NCI-H1694 treated with DMSO at 0.1 percent for 48 hours (cell line): ENCODE data around the gene ACYP1.
A peak's percentile ranks its signal among the peaks of the same experiment; 100 is the strongest.

Experiments used
- DNase-seq: peaks from one replicate; lab custom pipeline; 2025; lab: John Stamatoyannopoulos, UW

The ACYP1 gene

DNA sequence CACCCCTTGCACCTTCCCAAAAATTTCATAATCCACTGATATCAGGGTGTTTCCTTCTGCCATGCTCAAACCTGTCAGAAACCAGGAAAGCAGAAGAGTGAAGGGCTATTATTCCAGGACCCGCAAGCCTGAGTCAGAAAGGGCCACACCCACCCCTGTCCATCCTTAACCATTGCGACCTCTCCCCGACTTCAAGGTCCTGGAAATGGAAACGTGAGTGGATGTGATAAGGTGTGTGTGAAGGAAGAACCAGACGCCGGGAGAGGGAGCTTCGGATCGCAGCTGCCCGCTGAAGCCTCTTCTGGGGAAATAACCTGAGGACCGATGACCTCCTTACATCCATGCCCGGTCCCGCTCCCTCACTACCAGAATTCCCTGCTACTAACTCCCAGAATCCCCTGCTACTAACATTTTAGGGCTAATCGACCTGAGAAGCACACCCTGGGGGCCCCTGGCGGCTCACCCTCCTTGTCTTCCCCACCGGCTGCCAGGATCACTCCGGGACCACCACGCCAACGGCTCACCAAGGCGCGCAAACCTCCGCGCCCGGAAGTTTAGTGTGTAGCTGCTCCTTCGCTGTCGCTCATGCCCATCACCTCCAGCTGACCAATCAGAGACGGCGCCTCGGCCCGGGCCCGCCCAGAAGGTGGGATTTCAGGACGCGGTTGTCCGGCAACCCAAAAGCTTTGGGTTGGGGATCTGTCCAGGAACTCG is at the start of gene ACYP1:
Gene ACYP1, minus strand, starts transcription at position 534 of the 714 bp plus-strand sequence. Its CDS starts 471 bp downstream, at position 63.
- DNase-seq = peak; percentile 97

DNA sequence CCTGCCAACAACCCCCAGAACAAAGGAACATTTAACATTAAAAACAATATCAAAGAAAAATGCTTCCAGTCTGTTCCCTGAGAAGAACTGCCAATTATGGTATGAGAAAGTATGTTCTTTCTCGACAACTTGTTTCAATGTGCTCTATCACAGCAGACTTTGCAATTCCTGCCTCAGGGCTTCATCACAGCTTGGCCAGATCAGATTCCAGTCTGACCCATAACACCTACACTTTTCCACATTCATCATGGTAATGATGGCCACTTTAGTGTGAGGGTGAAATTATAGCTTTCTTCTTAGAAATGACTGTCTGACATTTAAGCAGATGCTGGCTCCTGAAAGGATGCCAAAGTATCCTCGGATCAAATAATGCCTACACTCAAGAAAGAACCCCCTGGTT is 46.1 kb upstream of the ACYP1 start:
- DNase-seq = no peak

DNA sequence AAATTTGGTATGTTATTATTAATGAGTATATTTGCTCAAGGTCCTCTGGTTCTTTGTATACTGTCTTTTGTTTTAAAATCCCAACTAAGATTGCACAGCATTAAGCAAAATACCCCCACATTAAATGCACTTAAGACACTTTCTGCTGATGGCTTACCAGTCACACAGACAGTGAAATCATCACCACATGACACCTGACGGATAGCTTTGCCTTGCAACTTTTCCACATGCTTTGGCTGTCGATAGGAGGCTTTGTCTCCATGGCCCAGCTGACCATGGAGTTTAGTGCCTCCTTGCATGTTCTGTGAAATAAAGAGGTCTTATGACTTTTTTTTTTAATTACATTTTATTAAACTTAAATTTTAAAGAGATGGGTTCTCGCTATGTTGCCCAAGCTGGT is 43.4 kb upstream of the ACYP1 start:
- no peak for DNase-seq

GRCh38 chr14:75101491-75101890 is 37.7 kb upstream of the ACYP1 start:
- no peak for DNase-seq

- no peak for DNase-seq
Measured at GRCh38 chr14:75098682-75099081, 34.9 kb upstream of the ACYP1 start.

DNA sequence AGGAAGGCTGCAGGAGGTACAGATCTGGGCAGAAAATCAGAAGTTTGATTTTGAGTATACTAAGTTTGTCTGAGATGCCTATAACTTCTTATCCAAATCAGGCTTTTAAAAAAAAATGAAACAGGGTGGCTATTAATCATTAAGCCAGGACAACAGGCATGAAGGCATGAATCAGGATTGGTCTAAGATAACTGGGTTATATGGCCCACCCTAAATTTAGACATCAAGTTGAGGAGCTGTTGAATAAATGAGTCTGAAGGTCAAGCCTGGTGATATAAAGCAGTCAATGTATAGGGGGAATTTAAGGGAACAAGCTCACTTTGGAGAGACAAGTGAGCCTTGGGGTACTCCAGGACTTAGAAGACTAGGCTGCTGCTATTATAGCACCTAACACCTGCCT is 34.4 kb upstream of the ACYP1 start:
- no peak for DNase-seq

GRCh38 chr14:75096959-75097358 is 33.1 kb upstream of the ACYP1 start:
- no peak for DNase-seq

DNA sequence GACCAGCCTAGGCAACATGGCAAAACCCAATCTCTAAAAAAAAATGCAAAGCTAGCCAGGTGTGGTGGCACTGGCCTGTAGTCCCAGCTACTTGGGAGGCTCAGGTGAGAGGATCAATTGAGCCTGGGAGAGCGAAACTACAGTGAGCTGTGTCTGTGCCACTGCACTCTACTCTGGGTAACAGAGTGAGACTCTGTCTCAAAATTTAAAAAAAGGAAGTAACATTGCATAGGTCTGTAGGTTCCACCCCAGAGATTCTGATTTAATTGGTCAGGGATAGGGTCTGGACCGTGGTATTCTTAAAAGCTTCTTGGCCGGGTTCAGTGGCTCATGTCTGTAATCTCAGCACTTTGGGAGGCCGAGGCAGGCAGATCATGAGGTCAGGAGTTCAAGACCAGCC is 31.9 kb upstream of the ACYP1 start:
- DNase-seq = no peak

- no peak for DNase-seq
Measured at GRCh38 chr14:75094896-75095295, 31.1 kb upstream of the ACYP1 start.

DNA sequence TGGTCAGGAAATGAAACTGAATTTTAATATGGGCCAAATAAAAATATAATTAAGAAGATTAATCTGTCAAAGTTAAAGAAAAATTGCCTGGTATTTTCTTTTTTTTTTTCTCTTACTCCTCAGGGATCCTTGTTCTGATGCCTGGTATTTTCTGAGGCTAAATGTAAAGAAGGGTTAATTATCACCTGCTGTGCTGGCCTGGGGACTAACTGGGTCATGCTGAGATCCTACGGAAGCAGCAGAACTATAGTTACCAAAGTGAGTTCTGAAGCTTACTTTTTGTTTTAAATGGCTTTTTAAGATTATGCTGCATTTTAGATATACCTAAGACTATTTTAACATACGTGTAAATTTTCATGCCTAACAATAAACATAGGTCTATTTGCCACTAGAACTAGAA is 28.9 kb upstream of the ACYP1 start:
- no peak for DNase-seq

DNA sequence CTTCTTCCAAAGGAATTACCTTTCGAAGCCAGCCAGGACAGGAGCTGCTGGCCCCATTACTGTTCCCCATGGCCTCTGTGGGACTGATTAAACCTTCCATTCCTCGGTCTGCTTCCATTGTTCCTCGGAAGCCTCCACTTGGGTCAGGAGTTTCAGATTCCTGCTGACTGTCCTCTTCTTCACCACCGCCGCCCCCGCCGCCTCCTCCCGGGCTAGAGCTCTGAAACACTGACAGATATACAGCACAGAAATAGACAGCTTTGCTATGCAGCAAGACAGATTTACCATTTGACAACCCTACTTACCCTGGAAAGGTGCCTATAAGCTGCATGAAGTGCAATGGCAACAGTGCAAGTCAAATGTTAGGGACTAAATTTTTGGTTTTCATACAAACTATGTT is 27.4 kb upstream of the ACYP1 start:
- DNase-seq = no peak

- no peak for DNase-seq
Measured at GRCh38 chr14:75090353-75090752, 26.5 kb upstream of the ACYP1 start.

- peak; percentile 83 for DNase-seq
Measured at GRCh38 chr14:75088566-75089373, 24.9 kb upstream of the ACYP1 start.

GRCh38 chr14:75088153-75088552 is 24.3 kb upstream of the ACYP1 start:
- DNase-seq = no peak

GRCh38 chr14:75084513-75084912 is 20.7 kb upstream of the ACYP1 start:
- DNase-seq = no peak

DNA sequence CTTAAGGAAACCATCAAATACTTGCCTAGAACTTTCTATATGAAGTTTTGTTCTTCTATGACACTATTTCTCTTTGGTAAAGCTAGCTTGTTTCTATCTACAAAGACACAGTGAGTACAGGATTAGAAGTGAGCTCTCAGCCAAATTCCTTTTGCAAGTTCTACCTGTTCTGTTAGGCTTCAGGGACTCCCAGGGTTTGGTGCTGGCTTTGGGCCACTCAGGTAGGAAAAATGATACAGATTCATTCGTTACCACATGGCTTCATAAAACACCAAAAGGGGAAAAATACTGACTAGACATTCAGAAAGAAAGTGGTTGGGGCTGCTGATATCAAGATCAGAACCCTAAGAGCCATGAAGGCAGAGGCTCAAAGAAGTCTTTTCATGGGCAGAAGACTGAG is 19.4 kb upstream of the ACYP1 start:
- DNase-seq = no peak

DNA sequence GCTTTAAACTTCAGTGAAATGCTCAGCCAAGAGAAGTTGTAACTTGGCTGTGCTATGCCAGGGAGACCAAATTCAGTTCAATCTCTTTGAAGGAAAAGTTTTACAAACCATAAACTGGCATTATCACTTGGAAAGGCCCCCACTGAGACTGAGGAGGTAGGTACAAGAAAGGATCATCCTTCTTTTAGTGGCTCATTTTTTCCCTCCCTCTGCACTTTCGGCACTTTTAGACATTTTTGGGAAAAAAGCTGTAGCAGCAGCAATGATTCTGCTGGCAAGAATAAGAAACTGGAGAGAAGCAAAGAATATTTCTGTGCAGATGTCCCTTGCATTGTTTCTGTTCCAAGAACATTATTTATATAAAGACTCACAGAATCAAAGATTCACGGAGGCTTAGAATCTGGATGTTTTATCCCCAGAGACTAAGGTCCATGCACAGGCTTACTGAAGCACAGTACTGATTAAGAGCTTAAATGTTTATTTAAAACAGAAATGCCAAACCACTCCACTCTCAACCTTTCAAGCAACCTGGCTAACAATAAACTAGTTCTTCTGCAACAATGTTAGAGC is 17.9 kb upstream of the ACYP1 start:
- no peak for DNase-seq

DNA sequence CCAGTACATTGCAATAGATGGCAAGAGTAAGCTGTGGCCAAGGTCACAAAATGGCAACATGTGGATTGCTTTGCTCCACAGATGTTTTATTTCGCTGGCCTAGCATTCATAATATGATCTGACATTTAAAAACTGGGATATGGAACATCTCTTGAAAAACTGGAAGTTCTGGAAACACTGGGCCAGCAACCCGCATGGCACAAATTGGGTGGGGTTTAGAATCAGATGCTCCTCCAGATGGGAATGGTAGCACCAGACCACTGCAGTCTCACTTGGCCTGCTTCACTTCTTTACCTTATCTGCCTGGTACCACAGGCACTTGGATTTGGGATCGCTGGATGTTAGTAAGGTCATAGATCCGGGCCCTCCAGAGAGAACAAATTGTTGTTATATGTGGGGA is 15.7 kb upstream of the ACYP1 start:
- DNase-seq = no peak

DNA sequence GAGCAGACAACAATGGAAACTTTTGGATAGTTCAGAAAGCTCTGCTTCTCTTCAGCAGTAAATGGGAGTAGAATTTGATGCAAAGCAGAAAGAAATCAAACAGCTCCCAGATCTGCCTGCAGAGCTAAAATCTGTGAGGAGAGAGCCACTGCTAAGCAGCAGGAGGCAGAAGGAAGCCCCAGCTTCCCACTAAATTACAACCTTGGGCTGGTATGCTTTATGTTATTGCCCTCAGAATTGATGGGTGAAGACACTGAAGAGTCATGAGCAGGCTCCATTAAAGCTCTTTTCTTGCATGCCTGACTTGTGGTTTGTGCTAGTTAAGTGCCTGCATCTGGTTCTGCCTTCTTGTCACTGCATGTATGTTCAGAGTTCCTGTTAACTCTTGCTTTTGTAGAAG is 14.0 kb upstream of the ACYP1 start:
- DNase-seq = no peak

DNA sequence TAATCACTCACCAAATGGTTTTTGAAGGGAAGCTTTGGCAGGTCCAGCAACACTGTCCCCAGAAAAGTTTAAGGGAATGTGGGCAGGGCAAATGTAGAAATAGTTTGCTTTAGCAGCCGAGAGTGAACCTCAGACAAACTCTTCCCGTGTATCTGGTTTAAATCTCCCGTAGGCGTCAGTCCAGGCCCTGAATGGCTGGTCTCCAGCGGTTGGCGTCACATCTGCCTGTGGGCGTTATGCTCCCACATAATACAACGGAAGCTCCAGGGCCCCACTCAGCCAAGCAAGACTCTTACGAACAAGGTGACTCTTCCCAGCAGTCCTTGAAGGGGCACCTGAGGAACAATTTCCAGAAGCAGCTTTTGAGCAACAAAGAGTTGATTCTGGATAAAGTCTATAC is 6.6 kb upstream of the ACYP1 start:
- no peak for DNase-seq

- DNase-seq = no peak
Measured at GRCh38 chr14:75069811-75070145, 6.0 kb upstream of the ACYP1 start.

DNA sequence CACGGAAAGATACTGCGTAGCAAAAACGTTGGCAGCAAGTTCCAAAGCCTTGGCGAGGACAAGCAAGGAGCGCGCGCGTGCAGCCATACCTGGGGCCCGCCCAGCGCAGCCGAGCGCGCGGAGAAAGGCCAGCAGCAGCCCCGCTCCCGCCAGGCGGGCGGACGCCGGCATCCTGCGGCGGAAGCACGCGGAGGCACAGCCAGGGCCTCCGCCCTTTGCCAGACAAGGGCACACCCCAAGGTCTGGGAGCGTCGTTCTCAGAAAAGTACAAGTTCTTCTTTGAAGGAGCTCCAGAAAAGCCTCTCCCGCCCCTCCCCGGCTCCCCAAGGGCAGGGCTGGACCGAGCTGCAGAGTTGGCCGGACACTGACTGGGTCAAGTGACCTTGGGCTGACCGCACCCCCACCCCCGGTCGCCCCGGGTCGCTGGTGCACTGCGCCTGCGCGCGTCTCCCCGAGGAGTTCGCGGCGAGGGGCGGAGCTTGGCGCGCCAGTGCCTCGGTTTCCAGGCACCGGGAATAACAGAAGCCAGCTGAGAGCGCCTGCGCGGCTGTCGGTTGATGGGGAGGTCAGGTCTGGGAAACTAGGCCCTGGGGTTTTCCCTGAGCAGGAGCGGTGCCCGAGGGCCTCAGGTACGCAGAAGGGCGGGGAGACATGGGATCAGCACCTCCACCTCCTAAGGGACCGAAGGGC is 5.4 kb upstream of the ACYP1 start, which contains the start of gene ZC2HC1C:
Gene ZC2HC1C, plus strand, starts transcription at position 521 of the 690 bp plus-strand sequence. CDS start 933 bp downstream, outside the sequence.
- DNase-seq = peak; percentile 81
